Kidney epithelial cell (primary cell): ENCODE results near the gene SHCBP1L. TPM values are rescaled to one million over a fixed set of nuclear protein-coding genes. Genes with fewer than 3 reads are reported as not detected.
A peak's percentile ranks its signal among the peaks of the same experiment; 100 is the strongest.

Source experiments
- DNase-seq: peaks from one replicate; pipeline ENCODE4 v3.0.0-alpha.2; 2010; ENCODE audit warnings: low read depth
- H3K27me3 ChIP-seq: 2 replicates; pipeline ENCODE4 v1.6.0; 2011; ENCODE audit warnings: low read length; ENCODE audit not compliant: control insufficient read depth, insufficient read depth
- H3K36me3 ChIP-seq: 2 replicates; pipeline ENCODE4 v1.5.1; 2011; ENCODE audit warnings: low read length; ENCODE audit not compliant: control insufficient read depth, insufficient read depth
- H3K4me3 ChIP-seq: 2 replicates; pipeline ENCODE4 v1.5.1; 2011; ENCODE audit warnings: low read depth, mild to moderate bottlenecking, control low read depth, low read length
- CTCF ChIP-seq: IDR thresholded peaks from 2 replicates; pipeline ENCODE4 v1.5.1; 2011; ENCODE audit warnings: mild to moderate bottlenecking, moderate library complexity, low read length, control low read depth, inconsistent platforms; ENCODE audit not compliant: insufficient read depth, poor library complexity, severe bottlenecking
- total RNA-seq: library from RNA; depleted of rRNA; stranded (reverse); fragments of >200 nt; gene quantifications from 2 replicates; pipeline ENCODE4 v1.2.3, GENCODE V29; 2015

SHCBP1L gene
- total RNA-seq, 1 donor from 2014 or later, result 0.17 TPM

DNA sequence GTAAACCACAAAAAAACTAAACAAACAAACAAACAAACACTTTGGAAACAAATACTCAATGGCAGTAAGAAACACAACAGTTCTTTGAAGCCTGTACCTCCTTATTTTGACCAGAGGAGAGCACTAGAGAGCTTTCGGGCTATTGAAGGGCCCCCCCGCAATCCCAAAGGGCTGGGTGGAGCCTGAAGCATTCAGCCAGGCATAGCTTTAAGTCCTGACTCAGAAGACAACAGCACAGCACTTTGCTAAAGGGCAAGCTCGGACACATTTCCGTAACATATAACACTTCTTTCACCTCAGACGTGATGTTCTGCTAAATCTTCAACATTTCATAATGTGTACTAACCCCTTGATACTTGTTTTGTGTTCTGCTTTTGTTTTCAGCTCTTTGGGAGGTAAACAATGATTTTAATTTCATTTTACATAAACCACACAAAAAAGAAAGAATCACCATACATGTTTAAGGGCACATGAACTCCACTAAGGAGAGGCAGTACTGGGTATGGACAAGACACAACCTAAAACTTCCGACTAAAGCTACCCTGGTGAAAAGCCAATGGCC is 9.7 kb upstream of the SHCBP1L start:
- peak; percentile 85 for TF ChIP-seq CTCF
- Histone ChIP-seq H3K4me3 (peak overlapping the region; percentile 14), H3K27me3 (no peaks in the 10 kb centered on the region), H3K36me3 (no peaks in the 10 kb centered on the region)
- DNase-seq, result peak; percentile 63

- no peaks in the 10 kb centered on the region for H3K27me3 ChIP-seq
- H3K36me3 ChIP-seq, result no peaks in the 10 kb centered on the region
- no peak for TF ChIP-seq CTCF
- no peak overlapping the region for H3K4me3 ChIP-seq
- DNase-seq, result no peak
Measured at GRCh38 chr1:182960046-182960445, 7.1 kb upstream of the SHCBP1L start.

DNA sequence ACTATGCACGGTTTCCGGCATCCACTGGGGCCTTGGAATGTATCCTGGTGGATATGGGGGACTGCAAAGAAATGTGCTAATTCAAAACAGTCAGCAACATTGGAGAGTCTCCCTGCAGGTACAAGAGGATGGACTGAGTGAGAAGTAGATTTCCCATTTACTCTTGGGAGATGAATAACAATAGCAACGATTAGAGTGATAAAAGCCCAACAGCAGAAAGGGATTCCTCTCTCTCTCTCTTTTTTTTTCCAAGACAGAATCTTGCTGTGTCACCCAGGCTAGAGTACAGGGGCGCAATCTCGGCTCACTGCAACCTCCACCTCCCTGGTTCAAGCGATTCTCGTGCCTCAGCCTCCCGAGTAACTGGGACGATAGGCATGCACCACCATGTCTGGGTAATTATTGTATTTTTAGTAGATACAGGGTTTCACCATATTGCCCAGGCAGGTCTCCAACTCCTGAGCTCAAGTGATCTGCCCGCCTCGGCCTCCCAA is 5.0 kb upstream of the SHCBP1L start:
- Histone ChIP-seq H3K27me3 (peaks cover 3% of the 10 kb centered on the region), H3K4me3 (no peak overlapping the region), H3K36me3 (no peaks in the 10 kb centered on the region)
- no peak for TF ChIP-seq CTCF
- no peak for DNase-seq

DNA sequence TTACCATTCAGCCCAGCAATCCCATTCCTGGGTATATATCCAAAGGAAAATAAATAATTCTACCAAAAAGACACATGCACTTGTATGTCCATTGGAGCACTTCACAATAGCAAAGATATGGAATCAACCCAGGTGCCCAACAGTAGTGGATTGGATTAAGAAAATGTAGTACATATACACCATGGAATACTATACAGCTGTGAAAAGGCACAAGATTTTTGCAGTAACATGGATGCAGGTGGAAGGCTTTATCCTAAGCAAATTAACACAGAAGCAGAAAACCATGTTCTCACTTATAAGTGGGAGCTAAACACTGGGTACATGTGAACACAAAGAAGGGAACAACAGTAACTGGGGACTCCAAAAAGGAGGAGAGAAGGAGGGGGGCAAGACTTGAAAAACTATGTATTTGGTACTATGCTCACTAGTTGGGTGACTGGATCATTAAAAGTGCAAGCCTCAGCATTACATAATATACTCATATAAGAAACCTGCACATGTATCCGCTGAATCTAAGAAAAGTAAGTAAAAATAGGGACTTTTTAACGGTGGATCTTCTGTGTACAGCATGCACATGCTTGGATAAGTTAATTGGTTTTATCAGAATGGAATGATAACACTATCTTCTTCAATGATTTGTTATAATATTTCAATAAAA is 3.9 kb upstream of the SHCBP1L start:
- Histone ChIP-seq H3K27me3 (peaks cover 8% of the 10 kb centered on the region), H3K4me3 (no peak overlapping the region), H3K36me3 (no peaks in the 10 kb centered on the region)
- DNase-seq, result no peak
- no peak for TF ChIP-seq CTCF

DNA sequence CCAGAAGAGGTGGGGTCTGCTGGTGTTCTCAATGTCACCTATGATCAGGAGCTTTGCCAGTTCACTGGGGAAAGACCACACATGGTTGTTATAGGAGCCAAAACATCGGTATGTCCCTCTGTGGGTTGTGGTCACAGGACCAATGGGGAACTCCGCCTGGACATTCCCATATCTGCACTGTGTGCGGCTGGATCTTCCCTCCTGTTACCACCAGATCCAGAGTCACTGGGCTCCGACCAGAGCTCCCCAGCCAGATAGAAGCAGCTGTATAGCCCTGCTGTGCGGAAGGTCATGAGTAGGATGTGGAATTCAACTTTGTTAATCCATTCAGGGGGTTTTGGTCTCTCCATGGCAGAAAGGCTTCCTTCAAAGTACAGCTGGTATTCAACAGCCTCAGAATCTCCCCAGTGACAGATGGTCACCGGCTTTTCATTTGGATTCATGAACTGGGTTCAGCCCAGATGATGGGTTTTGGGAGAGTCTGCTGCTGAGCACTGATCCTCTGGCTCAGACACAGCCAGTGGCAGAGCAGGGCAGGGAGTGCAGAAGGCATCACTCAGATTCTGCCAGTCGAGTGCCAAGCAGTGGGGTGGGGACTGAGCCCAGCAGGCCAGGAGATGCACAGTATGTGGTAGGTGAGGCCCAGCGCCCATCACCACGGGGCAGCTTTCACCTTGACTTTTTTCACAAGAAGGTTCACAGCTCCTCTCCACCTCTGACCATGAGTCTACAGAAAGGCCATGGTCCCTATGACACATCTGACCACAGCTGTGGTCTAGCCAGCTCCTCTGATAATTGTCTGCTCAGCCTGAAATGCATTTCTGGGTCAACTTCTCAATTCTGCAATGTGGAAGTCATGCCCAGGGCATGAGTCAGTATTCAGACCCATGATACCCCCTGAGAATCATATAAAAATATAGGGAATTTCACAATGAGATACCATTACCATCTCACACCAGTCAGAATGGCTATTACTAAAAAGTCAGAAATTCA is 2.9 kb upstream of the SHCBP1L start:
- Histone ChIP-seq H3K4me3 (no peak overlapping the region), H3K27me3 (peaks cover 8% of the 10 kb centered on the region), H3K36me3 (no peaks in the 10 kb centered on the region)
- TF ChIP-seq CTCF, result no peak
- peak; percentile 79 for DNase-seq
